ENCODE data around the gene JOSD1.

GRCh38 chr22:38745676-38746460 lies 45.1 kb upstream of the JOSD1 start:
- no peak for TF ChIP-seq CTCF (IDR thresholded peaks at IDR 0.05)
- no peak for TF ChIP-seq POLR2A (IDR thresholded peaks at IDR 0.05)
- no peak for TF ChIP-seq POLR2AphosphoS5 (IDR thresholded peaks at IDR 0.05; ENCODE audit: insufficient read depth in 1 of 2, low read depth in 1 of 2)

Data from vagina (tissue), 2 donors.